HepG2 (cell line): Measurements from ENCODE around the gene SH2D1B. TPM values are rescaled to one million over a fixed set of nuclear protein-coding genes. Genes with fewer than 3 reads are reported as not detected.

Experiments
- ATAC-seq: fragments of 200-7000 bp; cut with Tn5 transposase; 3 replicates; pipeline ENCODE4 v1.9.1; 2020; ENCODE audit warnings: mild to moderate bottlenecking, moderate library complexity
- BruUV-seq: library from RNA; stranded (reverse); fragments of 400-500 nt; replicated peaks from 2 replicates; lab custom pipeline; 2021; lab: Mats Ljungman, UMichigan
- CTCF ChIA-PET: fragments of 300-600 bp; formaldehyde crosslinking; extraction: SDS; loops from one replicate; lab custom pipeline; 2021; ENCODE audit warnings: low total read pairs, inconsistent platforms, low intra/inter-chr PET ratio; lab: Yijun Ruan, JAX
- POLR2A ChIA-PET: fragments of 350-600 bp; sonication (Branson Sonifier 250); formaldehyde crosslinking; loops from one replicate; lab custom pipeline; 2020; ENCODE audit warnings: antibody characterized with exemption, inconsistent platforms; lab: Yijun Ruan, JAX
- DNase-seq: peaks from one replicate; pipeline ENCODE4 v3.0.0-alpha.2; 2015; ENCODE audit warnings: low spot score
- FAIRE-seq: peaks from 3 replicates; lab custom pipeline; 2011; peaks lifted over from hg19 to GRCh38; lab: Jason Lieb, UNC
- H2AFZ ChIP-seq: one replicate; pipeline ENCODE4 v1.6.1; 2011; ENCODE audit warnings: low read length, inconsistent platforms
- H3K27ac ChIP-seq: fragments of 300-600 bp; 3 replicates; pipeline ENCODE4 v1.8.0; 2011; ENCODE audit warnings: mixed run types, mild to moderate bottlenecking, mixed read lengths, low read length, inconsistent platforms; ENCODE audit not compliant: insufficient read depth; ENCODE audit errors: extremely low read length
- H3K27me3 ChIP-seq, 2 experiments: fragments of 200-600 bp in 1 of 2; 2 replicates in 1 of 2; 3 replicates in 1 of 2; pipeline versions ENCODE4 v1.6.0 to v1.8.0; 2011; ENCODE audit warnings: low read length in 2 of 2, mild to moderate bottlenecking in 2 of 2, moderate library complexity in 2 of 2, inconsistent platforms in 1 of 2; ENCODE audit not compliant: insufficient read depth in 2 of 2, control insufficient read depth in 1 of 2
- H3K36me3 ChIP-seq, 2 experiments: fragments of 200-600 bp in 1 of 2; replicated peaks in 1 of 2; 2 replicates in 1 of 2; 3 replicates in 1 of 2; pipeline versions ENCODE4 v1.5.1 to v1.8.0; 2011; ENCODE audit warnings: low read length in 2 of 2, inconsistent platforms in 1 of 2; ENCODE audit not compliant: insufficient read depth in 2 of 2, control insufficient read depth in 1 of 2
- H3K4me1 ChIP-seq: 2 replicates; pipeline ENCODE4 v1.5.1; 2012; ENCODE audit warnings: low read length, inconsistent platforms; ENCODE audit not compliant: insufficient read depth
- H3K4me2 ChIP-seq: 2 replicates; pipeline ENCODE4 v1.6.0; 2011; ENCODE audit warnings: low read depth, low read length, inconsistent platforms
- H3K4me3 ChIP-seq, 3 experiments: fragments of 200-600 bp in 1 of 3; sonication (generic), shearing (Covaris generic) in 1 of 3; replicated peaks in 1 of 3; 2 replicates each; pipeline ENCODE4 v1.5.1; 2011 to 2016; ENCODE audit warnings: low read length in 3 of 3, inconsistent platforms in 2 of 3, low read depth in 2 of 3, mild to moderate bottlenecking in 2 of 3, control low read depth in 1 of 3, mixed read lengths in 1 of 3; ENCODE audit not compliant: insufficient read depth in 1 of 3
- H3K79me2 ChIP-seq: one replicate; pipeline ENCODE4 v1.6.1; 2011; ENCODE audit warnings: low read length, inconsistent platforms; ENCODE audit not compliant: insufficient read depth
- H3K9ac ChIP-seq: 2 replicates; pipeline ENCODE4 v1.6.0; 2011; ENCODE audit warnings: mild to moderate bottlenecking, low read depth, low read length, inconsistent platforms; ENCODE audit not compliant: insufficient read depth
- H3K9me3 ChIP-seq: 2 replicates; pipeline ENCODE4 v1.5.1; 2012; ENCODE audit warnings: mild to moderate bottlenecking, low read length
- H4K20me1 ChIP-seq: 2 replicates; pipeline ENCODE4 v1.6.0; 2011; ENCODE audit warnings: inconsistent platforms, mild to moderate bottlenecking, low read length, moderate library complexity; ENCODE audit not compliant: insufficient read depth
- ESRRA ChIP-seq: sonication (generic); formaldehyde crosslinking; IDR thresholded peaks from 2 replicates; pipeline ENCODE4 v1.5.1; 2020; ENCODE audit warnings: mild to moderate bottlenecking, low read depth, missing genetic modification reagents
- HCFC1 ChIP-seq: fragments of 150-350 bp; IDR thresholded peaks from 2 replicates; pipeline ENCODE4 v1.6.1; 2014; ENCODE audit warnings: low read depth, low read length
- MIER3 ChIP-seq: IDR thresholded peaks from 2 replicates; pipeline ENCODE4 v1.6.1; 2016; ENCODE audit warnings: missing compliant biosample characterization, borderline replicate concordance
- PHF20 ChIP-seq: sonication (generic); formaldehyde crosslinking; IDR thresholded peaks from 2 replicates; pipeline ENCODE4 v1.5.0; 2020; ENCODE audit warnings: mild to moderate bottlenecking, missing genetic modification reagents
- RBAK ChIP-seq: sonication (generic); formaldehyde crosslinking; IDR thresholded peaks from 2 replicates; pipeline ENCODE4 v1.5.1; 2020; ENCODE audit warnings: mild to moderate bottlenecking, missing genetic modification reagents
- SNAPC2 ChIP-seq: sonication (generic); formaldehyde crosslinking; IDR thresholded peaks from 2 replicates; pipeline ENCODE4 v1.8.1; 2022; ENCODE audit warnings: mild to moderate bottlenecking, missing genetic modification reagents
- TCF7L2 ChIP-seq: IDR thresholded peaks from 2 replicates; pipeline ENCODE4 v1.6.1; 2011; ENCODE audit warnings: mild to moderate bottlenecking, low read depth, low read length, moderate library complexity
- ZNF280D ChIP-seq: sonication (generic); formaldehyde crosslinking; IDR thresholded peaks from 2 replicates; pipeline ENCODE4 v1.5.1; 2020; ENCODE audit warnings: mild to moderate bottlenecking, missing genetic modification reagents
- ZNF333 ChIP-seq: sonication (generic); formaldehyde crosslinking; IDR thresholded peaks from 2 replicates; pipeline ENCODE4 v1.4.0; 2020; ENCODE audit warnings: mild to moderate bottlenecking, missing genetic modification reagents, borderline replicate concordance
- WGBS: methylation state at CpG from one replicate; pipeline ENCODE4 v1.1.6; 2017; ENCODE audit warnings: low lambda C conversion rate; 5-methylcytosine and 5-hydroxymethylcytosine counted together
- in situ Hi-C: cut with HindIII; loops from 2 replicates; pipeline ENCODE4 v1.10.0; 2017; ENCODE audit warnings: low pct_unique_long_range_greater_than_20kb; ENCODE audit not compliant: extremely low pct_ligation_motif_present
- intact Hi-C: fragments of 100-400 bp; cut with micrococcal nuclease; formaldehyde crosslinking; loops from one replicate; pipeline ENCODE4 v1.10.0; 2022; ENCODE audit not compliant: unreplicated experiment
- polyA plus RNA-seq, 8 experiments: library from polyadenylated mRNA; depleted of rRNA in 3 of 8; stranded (reverse) in 7 of 8; unstranded in 1 of 8; fragments of >200 nt; fragmentation: Illumina TruSeq in 4 of 8; extraction: Trizol in 4 of 8; gene quantifications; 2 replicates each; pipeline versions ENCODE4 v1.2.1 to v1.2.3, GENCODE V29; 2011 to 2016; ENCODE audit warnings: low read depth in 4 of 8, missing spikeins in 1 of 8, mixed read lengths in 1 of 8; ENCODE audit not compliant: insufficient read depth in 1 of 8
- total RNA-seq, 5 experiments: library from RNA; depleted of rRNA; stranded (reverse); fragments of >200 nt; fragmentation: Illumina TruSeq; extraction: Trizol; gene quantifications; 2 replicates each; pipeline ENCODE4 v1.2.3, GENCODE V29; 2016; ENCODE audit warnings: low read depth in 1 of 5

The SH2D1B gene
- total and polyA plus RNA-seq, 2 of the 13 experiments (the other 11 are each of a cell fraction or from before 2014, with no cell fraction given) = not detected

GRCh38 chr1:162390396-162391185 lies 21.3 kb downstream of the SH2D1B start:
- in situ Hi-C loops (loop anchor here (5.0 kb wide), 1 partner anchor 333 kb away; no protein-coding TSS in a partner anchor), intact Hi-C loops (loop anchor here (10.0 kb wide), 1 partner anchor 106 kb away; no protein-coding TSS in a partner anchor)
- Histone ChIP-seq H3K9me3 (no peaks in the 10 kb centered on the region), H2AFZ (no peak overlapping the region), H3K27ac (no peak overlapping the region), H4K20me1 (no peaks in the 10 kb centered on the region), H3K4me2 (no peak overlapping the region), H3K4me3 (no peak overlapping the region), H3K4me1 (peaks cover 21% of the 10 kb centered on the region), H3K27me3 (no peaks in the 10 kb centered on the region), H3K79me2 (no peaks in the 10 kb centered on the region), H3K36me3 (no peaks in the 10 kb centered on the region), H3K9ac (no peak overlapping the region)
- CTCF ChIA-PET = no interaction called here
- TF ChIP-seq MIER3 (CRISPR knock-in tag) (no peak), ZNF333 (no peak), ZNF280D (CRISPR knock-in tag) (no peak), HCFC1 (no peak), PHF20 (CRISPR knock-in tag) (no peak), SNAPC2 (CRISPR knock-in tag) (no peak), ESRRA (CRISPR knock-in tag) (no peak), RBAK (CRISPR knock-in tag) (no peak), TCF7L2 (no peak)
- ATAC-seq (no peak; the same call in 2 of the 3 replicates), DNase-seq (no peak), FAIRE-seq (no peak)
- POLR2A ChIA-PET = no interaction called here
- BruUV-seq = no TSS peak
- 44% methylated on average over 14 of the region's 15 CpGs for WGBS
